GM12878 (cell line): ENCODE results near the gene PARS2. TPM values are rescaled to one million over a fixed set of nuclear protein-coding genes. Genes with fewer than 3 reads are reported as not detected.

Source experiments
- E2F4 ChIP-seq: IDR thresholded peaks from 2 replicates; pipeline ENCODE4 v1.6.1; 2012; ENCODE audit warnings: low read depth, low read length, improper control_type of control experiment
- ETV6 ChIP-seq, 2 experiments: fragments of 450-650 bp in 1 of 2; IDR thresholded peaks in 1 of 2; conservative IDR thresholded peaks in 1 of 2; 2 replicates each; pipeline ENCODE4 v1.6.1; 2014; ENCODE audit warnings: antibody characterized with exemption in 1 of 2, borderline replicate concordance in 1 of 2, low read depth in 1 of 2, mild to moderate bottlenecking in 1 of 2, moderate library complexity in 1 of 2
- HCFC1 ChIP-seq: fragments of 150-350 bp; IDR thresholded peaks from 2 replicates; pipeline ENCODE4 v1.6.1; 2014; ENCODE audit warnings: low read length
- HDGF ChIP-seq: fragments of 450-650 bp; IDR thresholded peaks from 2 replicates; pipeline ENCODE4 v1.6.1; 2016; ENCODE audit warnings: antibody characterized with exemption
- IRF4 ChIP-seq: IDR thresholded peaks from 2 replicates; pipeline ENCODE4 v1.6.1; 2011; ENCODE audit warnings: low read depth, low read length
- KDM1A ChIP-seq: fragments of 200-600 bp; sonication (generic); IDR thresholded peaks from 2 replicates; pipeline ENCODE4 v1.6.1; 2016; ENCODE audit warnings: borderline replicate concordance
- MYC ChIP-seq: IDR thresholded peaks from 2 replicates; pipeline ENCODE4 v1.6.1; 2011; ENCODE audit warnings: mild to moderate bottlenecking, low read length, moderate library complexity, inconsistent platforms; ENCODE audit not compliant: insufficient read depth, insufficient replicate concordance, insufficient read length, severe bottlenecking
- SIN3A ChIP-seq: IDR thresholded peaks from 2 replicates; pipeline ENCODE4 v1.6.1; 2012; ENCODE audit warnings: low read depth, low read length, improper control_type of control experiment
- SP1 ChIP-seq: IDR thresholded peaks from one replicate; pipeline ENCODE4 v1.6.1; 2011; ENCODE audit warnings: low read depth, low read length
- TCF3 ChIP-seq: IDR thresholded peaks from 2 replicates; pipeline ENCODE4 v1.6.1; 2012; ENCODE audit warnings: low read depth, mild to moderate bottlenecking, low read length, borderline replicate concordance; ENCODE audit not compliant: insufficient read depth
- polyA plus RNA-seq, 11 experiments: library from polyadenylated mRNA; depleted of rRNA in 4 of 11; unstranded in 6 of 11; stranded (reverse) in 5 of 11; fragments of >200 nt; fragmentation: Nextera tagmentation in 4 of 11; fragmentation: Illumina TruSeq in 1 of 11; extraction: Ambion mirVana in 4 of 11; extraction: Trizol in 1 of 11; gene quantifications; 1 replicate in 1 of 11; 2 replicates in 10 of 11; pipeline versions ENCODE4 v1.2.1 to v1.2.3, GENCODE V29; 2011 to 2016; ENCODE audit warnings: inconsistent platforms in 2 of 11, missing spikeins in 2 of 11, low read depth in 1 of 11
- total RNA-seq, 4 experiments: library from RNA; depleted of rRNA in 3 of 4; stranded (reverse); fragments of >200 nt in 3 of 4; fragmentation: Illumina TruSeq in 1 of 4; extraction: Trizol in 1 of 4; gene quantifications; 2 replicates each; pipeline versions ENCODE4 v1.2.1 to v1.2.3, GENCODE V29; 2013 to 2021
- TF ChIP-seq, protein P1 (sequence below), 3 experiments: IDR thresholded peaks in 2 of 3; conservative IDR thresholded peaks in 1 of 3; 2 replicates each; pipeline ENCODE4 v1.5.1; 2011; ENCODE audit warnings: low read depth in 3 of 3, low read length in 3 of 3, mild to moderate bottlenecking in 3 of 3, control low read depth in 2 of 3, moderate library complexity in 2 of 3, inconsistent platforms in 1 of 3, mixed read lengths in 1 of 3; ENCODE audit not compliant: control insufficient read depth in 2 of 3, insufficient read depth in 1 of 3; ENCODE audit errors: extremely low read depth in 1 of 3
- TF ChIP-seq, protein P2 (sequence below): fragments of 450-650 bp; IDR thresholded peaks from 2 replicates; pipeline ENCODE4 v1.6.1; 2016; ENCODE audit warnings: mild to moderate bottlenecking
- TF ChIP-seq, protein P3 (sequence below): IDR thresholded peaks from 2 replicates; pipeline ENCODE4 v1.6.1; 2011; ENCODE audit warnings: borderline replicate concordance, low read depth, mild to moderate bottlenecking, moderate library complexity, low read length; ENCODE audit not compliant: insufficient read depth, poor library complexity, severe bottlenecking
- TF ChIP-seq, protein P4 (sequence below): fragments of 450-650 bp; formaldehyde crosslinking; IDR thresholded peaks from 2 replicates; pipeline ENCODE4 v1.4.0; 2022; ENCODE audit warnings: mild to moderate bottlenecking, moderate library complexity
- TF ChIP-seq, protein P5 (sequence below): fragments of 150-350 bp; IDR thresholded peaks from 2 replicates; pipeline ENCODE4 v1.6.1; 2014; ENCODE audit warnings: mild to moderate bottlenecking, low read depth, low read length

The PARS2 gene
- total and polyA plus RNA-seq, 10 of the 15 experiments (the other 5 are each of a cell fraction or from before 2014, with no cell fraction given): 3.7 to 12.2 (median 5.9) TPM

GRCh38 chr1:54800899-54801759, 36.8 kb upstream of the PARS2 start, which contains the start of gene TTC22 (continued):
- TF ChIP-seq, protein P1, sequence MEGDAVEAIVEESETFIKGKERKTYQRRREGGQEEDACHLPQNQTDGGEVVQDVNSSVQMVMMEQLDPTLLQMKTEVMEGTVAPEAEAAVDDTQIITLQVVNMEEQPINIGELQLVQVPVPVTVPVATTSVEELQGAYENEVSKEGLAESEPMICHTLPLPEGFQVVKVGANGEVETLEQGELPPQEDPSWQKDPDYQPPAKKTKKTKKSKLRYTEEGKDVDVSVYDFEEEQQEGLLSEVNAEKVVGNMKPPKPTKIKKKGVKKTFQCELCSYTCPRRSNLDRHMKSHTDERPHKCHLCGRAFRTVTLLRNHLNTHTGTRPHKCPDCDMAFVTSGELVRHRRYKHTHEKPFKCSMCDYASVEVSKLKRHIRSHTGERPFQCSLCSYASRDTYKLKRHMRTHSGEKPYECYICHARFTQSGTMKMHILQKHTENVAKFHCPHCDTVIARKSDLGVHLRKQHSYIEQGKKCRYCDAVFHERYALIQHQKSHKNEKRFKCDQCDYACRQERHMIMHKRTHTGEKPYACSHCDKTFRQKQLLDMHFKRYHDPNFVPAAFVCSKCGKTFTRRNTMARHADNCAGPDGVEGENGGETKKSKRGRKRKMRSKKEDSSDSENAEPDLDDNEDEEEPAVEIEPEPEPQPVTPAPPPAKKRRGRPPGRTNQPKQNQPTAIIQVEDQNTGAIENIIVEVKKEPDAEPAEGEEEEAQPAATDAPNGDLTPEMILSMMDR (IDR thresholded peaks at IDR 0.05 in 2 of 3, conservative IDR thresholded peaks at IDR 0.05 in 1 of 3; ENCODE audit: control insufficient read depth in 2 of 3, extremely low read depth in 1 of 3, insufficient read depth in 1 of 3, low read depth in 3 of 3, low read length in 3 of 3): peak; percentile 63 to 78 (median 74)
- TF ChIP-seq, protein P2, sequence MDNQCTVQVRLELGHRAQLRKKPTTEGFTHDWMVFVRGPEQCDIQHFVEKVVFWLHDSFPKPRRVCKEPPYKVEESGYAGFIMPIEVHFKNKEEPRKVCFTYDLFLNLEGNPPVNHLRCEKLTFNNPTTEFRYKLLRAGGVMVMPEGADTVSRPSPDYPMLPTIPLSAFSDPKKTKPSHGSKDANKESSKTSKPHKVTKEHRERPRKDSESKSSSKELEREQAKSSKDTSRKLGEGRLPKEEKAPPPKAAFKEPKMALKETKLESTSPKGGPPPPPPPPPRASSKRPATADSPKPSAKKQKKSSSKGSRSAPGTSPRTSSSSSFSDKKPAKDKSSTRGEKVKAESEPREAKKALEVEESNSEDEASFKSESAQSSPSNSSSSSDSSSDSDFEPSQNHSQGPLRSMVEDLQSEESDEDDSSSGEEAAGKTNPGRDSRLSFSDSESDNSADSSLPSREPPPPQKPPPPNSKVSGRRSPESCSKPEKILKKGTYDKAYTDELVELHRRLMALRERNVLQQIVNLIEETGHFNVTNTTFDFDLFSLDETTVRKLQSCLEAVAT: no peak
- TF ChIP-seq SIN3A: no peak
- TF ChIP-seq KDM1A: no peak
- TF ChIP-seq, protein P3, sequence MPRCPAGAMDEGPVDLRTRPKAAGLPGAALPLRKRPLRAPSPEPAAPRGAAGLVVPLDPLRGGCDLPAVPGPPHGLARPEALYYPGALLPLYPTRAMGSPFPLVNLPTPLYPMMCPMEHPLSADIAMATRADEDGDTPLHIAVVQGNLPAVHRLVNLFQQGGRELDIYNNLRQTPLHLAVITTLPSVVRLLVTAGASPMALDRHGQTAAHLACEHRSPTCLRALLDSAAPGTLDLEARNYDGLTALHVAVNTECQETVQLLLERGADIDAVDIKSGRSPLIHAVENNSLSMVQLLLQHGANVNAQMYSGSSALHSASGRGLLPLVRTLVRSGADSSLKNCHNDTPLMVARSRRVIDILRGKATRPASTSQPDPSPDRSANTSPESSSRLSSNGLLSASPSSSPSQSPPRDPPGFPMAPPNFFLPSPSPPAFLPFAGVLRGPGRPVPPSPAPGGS: no peak
- TF ChIP-seq HDGF: 0 out of 2 replicates have a peak, but pooled peaks have one; percentile 62
- 0 out of 4 replicates have a peak, but pooled peaks of 1 of the 2 experiments have one; percentile 19 for TF ChIP-seq ETV6 (conservative IDR thresholded peaks at IDR 0.05 in 1 of 2, IDR thresholded peaks at IDR 0.05 in 1 of 2; ENCODE audit: borderline replicate concordance in 1 of 2, low read depth in 1 of 2)
- TF ChIP-seq IRF4: no peak; the same call in 1 of the 2 replicates
- no peak for TF ChIP-seq MYC
- TF ChIP-seq HCFC1: no peak
- TF ChIP-seq TCF3: peak; percentile 34; the same call in 1 of the 2 replicates
- TF ChIP-seq, protein P4, sequence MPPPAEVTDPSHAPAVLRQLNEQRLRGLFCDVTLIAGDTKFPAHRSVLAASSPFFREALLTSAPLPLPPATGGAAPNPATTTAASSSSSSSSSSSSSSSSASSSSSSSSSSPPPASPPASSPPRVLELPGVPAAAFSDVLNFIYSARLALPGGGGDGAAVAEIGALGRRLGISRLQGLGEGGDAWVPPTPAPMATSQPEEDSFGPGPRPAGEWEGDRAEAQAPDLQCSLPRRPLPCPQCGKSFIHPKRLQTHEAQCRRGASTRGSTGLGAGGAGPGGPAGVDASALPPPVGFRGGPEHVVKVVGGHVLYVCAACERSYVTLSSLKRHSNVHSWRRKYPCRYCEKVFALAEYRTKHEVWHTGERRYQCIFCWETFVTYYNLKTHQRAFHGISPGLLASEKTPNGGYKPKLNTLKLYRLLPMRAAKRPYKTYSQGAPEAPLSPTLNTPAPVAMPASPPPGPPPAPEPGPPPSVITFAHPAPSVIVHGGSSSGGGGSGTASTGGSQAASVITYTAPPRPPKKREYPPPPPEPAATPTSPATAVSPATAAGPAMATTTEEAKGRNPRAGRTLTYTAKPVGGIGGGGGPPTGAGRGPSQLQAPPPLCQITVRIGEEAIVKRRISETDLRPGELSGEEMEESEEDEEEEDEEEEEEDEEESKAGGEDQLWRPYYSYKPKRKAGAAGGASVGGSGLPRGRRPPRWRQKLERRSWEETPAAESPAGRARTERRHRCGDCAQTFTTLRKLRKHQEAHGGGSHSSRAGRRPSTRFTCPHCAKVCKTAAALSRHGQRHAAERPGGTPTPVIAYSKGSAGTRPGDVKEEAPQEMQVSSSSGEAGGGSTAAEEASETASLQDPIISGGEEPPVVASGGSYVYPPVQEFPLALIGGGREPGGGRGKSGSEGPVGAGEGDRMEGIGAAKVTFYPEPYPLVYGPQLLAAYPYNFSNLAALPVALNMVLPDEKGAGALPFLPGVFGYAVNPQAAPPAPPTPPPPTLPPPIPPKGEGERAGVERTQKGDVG: no peak
- TF ChIP-seq, protein P5, sequence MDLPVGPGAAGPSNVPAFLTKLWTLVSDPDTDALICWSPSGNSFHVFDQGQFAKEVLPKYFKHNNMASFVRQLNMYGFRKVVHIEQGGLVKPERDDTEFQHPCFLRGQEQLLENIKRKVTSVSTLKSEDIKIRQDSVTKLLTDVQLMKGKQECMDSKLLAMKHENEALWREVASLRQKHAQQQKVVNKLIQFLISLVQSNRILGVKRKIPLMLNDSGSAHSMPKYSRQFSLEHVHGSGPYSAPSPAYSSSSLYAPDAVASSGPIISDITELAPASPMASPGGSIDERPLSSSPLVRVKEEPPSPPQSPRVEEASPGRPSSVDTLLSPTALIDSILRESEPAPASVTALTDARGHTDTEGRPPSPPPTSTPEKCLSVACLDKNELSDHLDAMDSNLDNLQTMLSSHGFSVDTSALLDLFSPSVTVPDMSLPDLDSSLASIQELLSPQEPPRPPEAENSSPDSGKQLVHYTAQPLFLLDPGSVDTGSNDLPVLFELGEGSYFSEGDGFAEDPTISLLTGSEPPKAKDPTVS: no peak
- no peak for TF ChIP-seq E2F4
- TF ChIP-seq SP1: no peak
